GM18499 (cell line): Measurements from ENCODE around the gene SLC35G3.
"Not testable (repeated sequence)": the region's sequence is repeated elsewhere in the genome, so short reads cannot be mapped to it uniquely, and the experiment has no call there.

Source experiments
- ATAC-seq: cut with Tn5 transposase; IDR thresholded peaks from one replicate; pipeline ENCODE4 v1.9.1; 2021; ENCODE audit warnings: moderate number of reproducible peaks; ENCODE audit not compliant: insufficient read depth, unreplicated experiment

The SLC35G3 gene

GRCh38 chr17:35213412-35213940 is 19.3 kb upstream of the SLC35G3 start:
- ATAC-seq, result no peak

GRCh38 chr17:35212668-35213067 is 18.5 kb upstream of the SLC35G3 start:
- no peak for ATAC-seq

- no peak for ATAC-seq
Measured at GRCh38 chr17:35210741-35211140, 16.5 kb upstream of the SLC35G3 start.

GRCh38 chr17:35202582-35202981 is 8.4 kb upstream of the SLC35G3 start:
- not testable (repeated sequence) for ATAC-seq

GRCh38 chr17:35195062-35195461 is 869 bp upstream of the SLC35G3 start:
- ATAC-seq, result not testable (repeated sequence)

- no peak for ATAC-seq
Measured at GRCh38 chr17:35192708-35193107, 1.5 kb downstream of the SLC35G3 start.

GRCh38 chr17:35191001-35191695 is 3.0 kb downstream of the SLC35G3 start:
- ATAC-seq, result no peak

GRCh38 chr17:35189291-35189690 is 4.9 kb downstream of the SLC35G3 start:
- ATAC-seq, result no peak

- no peak for ATAC-seq
Measured at GRCh38 chr17:35188111-35188510, 6.1 kb downstream of the SLC35G3 start.

GRCh38 chr17:35187481-35187880 is 6.7 kb downstream of the SLC35G3 start:
- ATAC-seq, result no peak

GRCh38 chr17:35185849-35186248 is 8.3 kb downstream of the SLC35G3 start:
- no peak for ATAC-seq

- no peak for ATAC-seq
Measured at GRCh38 chr17:35184274-35184673, 9.9 kb downstream of the SLC35G3 start.

GRCh38 chr17:35183332-35183731 is 10.9 kb downstream of the SLC35G3 start:
- ATAC-seq, result no peak

GRCh38 chr17:35179379-35179778 is 14.8 kb downstream of the SLC35G3 start:
- not testable (repeated sequence) for ATAC-seq

- ATAC-seq, result no peak
Measured at GRCh38 chr17:35176897-35177296, 17.3 kb downstream of the SLC35G3 start.

GRCh38 chr17:35175638-35176415 is 18.4 kb downstream of the SLC35G3 start:
- no peak for ATAC-seq

- no peak for ATAC-seq
Measured at GRCh38 chr17:35174835-35175334, 19.3 kb downstream of the SLC35G3 start.

- not testable (repeated sequence) for ATAC-seq
Measured at GRCh38 chr17:35172321-35172720, 21.9 kb downstream of the SLC35G3 start.

GRCh38 chr17:35171834-35172233 is 22.4 kb downstream of the SLC35G3 start:
- no peak for ATAC-seq

- no peak for ATAC-seq
Measured at GRCh38 chr17:35170968-35171771, 23.0 kb downstream of the SLC35G3 start.
